ENCODE data around the gene CSTF2. TPM values are rescaled to one million over a fixed set of nuclear protein-coding genes. Genes with fewer than 3 reads are reported as not detected.

Gene CSTF2
- total and polyA plus RNA-seq, 9 of the 15 experiments (the other 6 are each of a cell fraction or from before 2014, with no cell fraction given): 11.6 to 57.9 (median 46.4) TPM

- Histone ChIP-seq H3K4me2 (ENCODE audit: insufficient read depth, low read length) (no peak overlapping the region), H3K36me3 (ENCODE audit: control insufficient read depth, insufficient read depth, low read length) (no peaks in the 10 kb centered on the region), H3K9ac (ENCODE audit: insufficient read depth in 1 of 2, low read depth in 2 of 2, low read length in 2 of 2) (no peak overlapping the region), H3K79me2 (ENCODE audit: control insufficient read depth, insufficient read depth, low read length) (no peaks in the 10 kb centered on the region), H3K27ac (ENCODE audit: extremely low read depth, low read depth, low read length) (no peak overlapping the region), H3K9me1 (ENCODE audit: control insufficient read depth, insufficient read depth, low read length) (no peaks in the 10 kb centered on the region), H2AFZ (ENCODE audit: low read depth, low read length) (no peak overlapping the region), H3K4me3 (no peak overlapping the region), H3K9me3 (replicated peaks; ENCODE audit: control insufficient read depth, insufficient read depth, low read depth, low read length) (no peaks in the 10 kb centered on the region), H3K4me1 (replicated peaks in 1 of 2; ENCODE audit: control insufficient read depth in 2 of 2, insufficient read depth in 2 of 2, low read length in 2 of 2) (no peaks in the 10 kb centered on the region), H3K27me3 (ENCODE audit: control insufficient read depth in 2 of 2, insufficient read depth in 2 of 2, low read length in 2 of 2) (no peaks in the 10 kb centered on the region), H4K20me1 (replicated peaks; ENCODE audit: control insufficient read depth, insufficient read depth, low read length) (no peaks in the 10 kb centered on the region)
- in situ Hi-C loops (cut with MboI): no loop called here
- FAIRE-seq: no peak
- no peak for TF ChIP-seq NEUROD1 (IDR thresholded peaks at IDR 0.05; ENCODE audit: borderline replicate concordance, low read depth, low read length, partially characterized antibody)
- no peak for TF ChIP-seq NCOA2 (IDR thresholded peaks at IDR 0.05; ENCODE audit: partially characterized antibody in 2 of 2)
- TF ChIP-seq OTX1 (CRISPR knock-in tag; IDR thresholded peaks at IDR 0.05): no peak
- TF ChIP-seq NRF1 (conservative IDR thresholded peaks at IDR 0.05 in 1 of 2, IDR thresholded peaks at IDR 0.05 in 1 of 2): no peak
- no peak for TF ChIP-seq E2F1 (CRISPR knock-in tag; IDR thresholded peaks at IDR 0.05)
- no peak for TF ChIP-seq C11orf30 (IDR thresholded peaks at IDR 0.05; ENCODE audit: low read depth)
- no peak for TF ChIP-seq CREB1 (IDR thresholded peaks at IDR 0.05)
- TF ChIP-seq CREB1 (CRISPR knock-in tag; IDR thresholded peaks at IDR 0.05): no peak
- TF ChIP-seq ZNF232 (CRISPR knock-in tag; IDR thresholded peaks at IDR 0.05): no peak
- no peak for TF ChIP-seq ZFX (CRISPR knock-in tag; IDR thresholded peaks at IDR 0.05)
- no peak for TF ChIP-seq MYBL2 (IDR thresholded peaks at IDR 0.05; ENCODE audit: low read depth)
- TF ChIP-seq MYBL2 (CRISPR knock-in tag; IDR thresholded peaks at IDR 0.05; ENCODE audit: borderline replicate concordance): no peak
- no peak for TF ChIP-seq PCBP2 (IDR thresholded peaks at IDR 0.05; ENCODE audit: low read depth, low read length, poor library complexity, severe bottlenecking)
- TF ChIP-seq U2AF1 (optimal IDR thresholded peaks at IDR 0.05; ENCODE audit: low read depth, low read length): no peak
- no peak for TF ChIP-seq ZEB2 (IDR thresholded peaks at IDR 0.05)
- no peak for TF ChIP-seq CBX5 (IDR thresholded peaks at IDR 0.05; ENCODE audit: borderline replicate concordance, low read depth)
- no TSS peak for BruUV-seq (replicated peaks)
- DNase-seq (ENCODE audit: extremely low read depth in 1 of 4, low spot score in 3 of 4): no peak
- intact Hi-C loops (cut with micrococcal nuclease): no loop called here
- ChIA-PET POLR2A (interaction anchor here (0.8 kb wide), 1 partner anchor 159 kb away, joined by 3 read pairs; no protein-coding TSS in a partner anchor), CTCF (ENCODE audit: low intra/inter-chr PET ratio) (no interaction called here)
- no peak for ATAC-seq
- 2% methylated on average over 9 of the region's 9 CpGs for WGBS (ENCODE audit: insufficient coverage, low coverage, missing lambda C conversion rate)
These were observed 51.7 kb downstream of the CSTF2 start for GRCh38 chrX:100871594-100872560.
